HEK293 (cell line): ENCODE results near the gene NAA80.
A peak's percentile ranks its signal among the peaks of the same experiment; 100 is the strongest.

Experiments used
- CTCF ChIP-seq: fragments of 450-650 bp; formaldehyde crosslinking; IDR thresholded peaks from 2 replicates; pipeline ENCODE4 v1.5.1; 2016; ENCODE audit warnings: missing biosample characterization, missing genetic modification characterization
- PATZ1 ChIP-seq: fragments of 450-650 bp; formaldehyde crosslinking; IDR thresholded peaks from 2 replicates; pipeline ENCODE4 v1.5.1; 2016; ENCODE audit warnings: missing biosample characterization, missing genetic modification characterization
- PRDM1 ChIP-seq: fragments of 450-650 bp; formaldehyde crosslinking; IDR thresholded peaks from 2 replicates; pipeline ENCODE4; 2016; ENCODE audit warnings: missing biosample characterization, missing genetic modification characterization
- SP3 ChIP-seq: fragments of 450-650 bp; formaldehyde crosslinking; IDR thresholded peaks from 2 replicates; pipeline ENCODE4 v1.5.1; 2016; ENCODE audit warnings: missing biosample characterization, missing genetic modification characterization
- ZBTB20 ChIP-seq: fragments of 450-650 bp; formaldehyde crosslinking; IDR thresholded peaks from 2 replicates; pipeline ENCODE4 v1.5.1; 2016; ENCODE audit warnings: missing biosample characterization, missing genetic modification characterization
- ZBTB26 ChIP-seq: fragments of 450-650 bp; formaldehyde crosslinking; optimal IDR thresholded peaks from 2 replicates; pipeline ENCODE3; 2016; ENCODE audit warnings: missing biosample characterization, mild to moderate bottlenecking, missing genetic modification characterization
- ZFP69B ChIP-seq: fragments of 450-650 bp; formaldehyde crosslinking; IDR thresholded peaks from 2 replicates; pipeline ENCODE4 v1.5.1; 2016; ENCODE audit warnings: missing biosample characterization, missing genetic modification characterization
- ZNF184 ChIP-seq: fragments of 450-650 bp; IDR thresholded peaks from 2 replicates; pipeline ENCODE4 v1.5.1; 2018; ENCODE audit warnings: missing biosample characterization, mild to moderate bottlenecking, missing genetic modification characterization
- ZNF19 ChIP-seq: fragments of 450-650 bp; formaldehyde crosslinking; IDR thresholded peaks from 2 replicates; pipeline ENCODE4; 2016; ENCODE audit warnings: missing biosample characterization, missing genetic modification characterization, low read depth
- ZNF248 ChIP-seq: fragments of 450-650 bp; formaldehyde crosslinking; IDR thresholded peaks from 2 replicates; pipeline ENCODE4 v1.5.1; 2017; ENCODE audit warnings: missing biosample characterization, missing genetic modification characterization
- ZNF292 ChIP-seq: fragments of 450-650 bp; formaldehyde crosslinking; IDR thresholded peaks from 2 replicates; pipeline ENCODE4 v1.5.1; 2016; ENCODE audit warnings: low read depth, missing biosample characterization, missing genetic modification characterization, borderline replicate concordance
- ZNF324 ChIP-seq: fragments of 450-650 bp; formaldehyde crosslinking; IDR thresholded peaks from 2 replicates; pipeline ENCODE4 v1.5.1; 2016; ENCODE audit warnings: missing biosample characterization, missing genetic modification characterization
- ZNF335 ChIP-seq: fragments of 450-650 bp; formaldehyde crosslinking; conservative IDR thresholded peaks from 2 replicates; pipeline ENCODE4 v1.5.1; 2016; ENCODE audit warnings: missing biosample characterization, missing genetic modification characterization
- ZNF561 ChIP-seq: fragments of 450-650 bp; IDR thresholded peaks from 2 replicates; pipeline ENCODE4 v1.5.1; 2018; ENCODE audit warnings: missing biosample characterization, missing genetic modification characterization, borderline replicate concordance
- ZNF610 ChIP-seq: fragments of 450-650 bp; formaldehyde crosslinking; IDR thresholded peaks from 2 replicates; pipeline ENCODE4 v1.5.1; 2016; ENCODE audit warnings: missing biosample characterization, missing genetic modification characterization, borderline replicate concordance
- ZNF692 ChIP-seq: fragments of 450-650 bp; formaldehyde crosslinking; IDR thresholded peaks from 2 replicates; pipeline ENCODE4 v1.5.1; 2016; ENCODE audit warnings: missing biosample characterization, missing genetic modification characterization
- ZNF76 ChIP-seq: fragments of 450-650 bp; formaldehyde crosslinking; IDR thresholded peaks from 2 replicates; pipeline ENCODE4; 2016; ENCODE audit warnings: low read depth, missing biosample characterization, missing genetic modification characterization, borderline replicate concordance
- ZNF843 ChIP-seq: fragments of 450-650 bp; formaldehyde crosslinking; IDR thresholded peaks from 2 replicates; pipeline ENCODE4 v1.5.1; 2016; ENCODE audit warnings: missing biosample characterization, missing genetic modification characterization
- ZXDB ChIP-seq: fragments of 450-650 bp; formaldehyde crosslinking; IDR thresholded peaks from 2 replicates; pipeline ENCODE4 v1.5.1; 2016; ENCODE audit warnings: missing biosample characterization, missing genetic modification characterization
- TF ChIP-seq, protein P1 (sequence below): fragments of 450-650 bp; formaldehyde crosslinking; IDR thresholded peaks from 2 replicates; pipeline ENCODE4 v1.5.1; 2016; ENCODE audit warnings: missing biosample characterization, missing genetic modification characterization
- TF ChIP-seq, protein P2 (sequence below): fragments of 450-650 bp; formaldehyde crosslinking; IDR thresholded peaks from 2 replicates; pipeline ENCODE4 v1.5.1; 2016; ENCODE audit warnings: missing biosample characterization, missing genetic modification characterization
- TF ChIP-seq, protein P3 (sequence below): fragments of 450-650 bp; formaldehyde crosslinking; IDR thresholded peaks from 2 replicates; pipeline ENCODE4 v1.5.1; 2016; ENCODE audit warnings: missing biosample characterization, missing genetic modification characterization

NAA80 gene

GRCh38 chr3:50321336-50322114, 22.3 kb upstream of the NAA80 start (continued):
- TF ChIP-seq PRDM1 (no peak), ZNF692 (tag by site-specific recombination) (peak; percentile 100), ZNF335 (peak; percentile 28), ZNF561 (tag by site-specific recombination) (0 out of 2 replicates have a peak, but pooled peaks have one; percentile 24), ZBTB20 (tag by site-specific recombination) (peak; percentile 34; the same call in 1 of the 2 replicates), ZFP69B (tag by site-specific recombination) (peak; percentile 100), ZBTB26 (peak; percentile 40), ZNF843 (0 out of 2 replicates have a peak, but pooled peaks have one; percentile 28), ZNF610 (tag by site-specific recombination) (no peak), SP3 (tag by site-specific recombination) (peak; percentile 86), ZXDB (tag by site-specific recombination) (peak; percentile 50; the same call in 1 of the 2 replicates), ZNF292 (tag by site-specific recombination) (no peak), PATZ1 (peak; percentile 37; the same call in 1 of the 2 replicates), ZNF324 (tag by site-specific recombination) (peak; percentile 76; the same call in 1 of the 2 replicates), ZNF19 (tag by site-specific recombination) (no peak), ZNF248 (no peak), ZNF76 (tag by site-specific recombination) (peak; percentile 83; the same call in 1 of the 2 replicates), CTCF (tag by site-specific recombination) (peak; percentile 65), ZNF184 (0 out of 2 replicates have a peak, but pooled peaks have one; percentile 12)
- TF ChIP-seq, protein P1, sequence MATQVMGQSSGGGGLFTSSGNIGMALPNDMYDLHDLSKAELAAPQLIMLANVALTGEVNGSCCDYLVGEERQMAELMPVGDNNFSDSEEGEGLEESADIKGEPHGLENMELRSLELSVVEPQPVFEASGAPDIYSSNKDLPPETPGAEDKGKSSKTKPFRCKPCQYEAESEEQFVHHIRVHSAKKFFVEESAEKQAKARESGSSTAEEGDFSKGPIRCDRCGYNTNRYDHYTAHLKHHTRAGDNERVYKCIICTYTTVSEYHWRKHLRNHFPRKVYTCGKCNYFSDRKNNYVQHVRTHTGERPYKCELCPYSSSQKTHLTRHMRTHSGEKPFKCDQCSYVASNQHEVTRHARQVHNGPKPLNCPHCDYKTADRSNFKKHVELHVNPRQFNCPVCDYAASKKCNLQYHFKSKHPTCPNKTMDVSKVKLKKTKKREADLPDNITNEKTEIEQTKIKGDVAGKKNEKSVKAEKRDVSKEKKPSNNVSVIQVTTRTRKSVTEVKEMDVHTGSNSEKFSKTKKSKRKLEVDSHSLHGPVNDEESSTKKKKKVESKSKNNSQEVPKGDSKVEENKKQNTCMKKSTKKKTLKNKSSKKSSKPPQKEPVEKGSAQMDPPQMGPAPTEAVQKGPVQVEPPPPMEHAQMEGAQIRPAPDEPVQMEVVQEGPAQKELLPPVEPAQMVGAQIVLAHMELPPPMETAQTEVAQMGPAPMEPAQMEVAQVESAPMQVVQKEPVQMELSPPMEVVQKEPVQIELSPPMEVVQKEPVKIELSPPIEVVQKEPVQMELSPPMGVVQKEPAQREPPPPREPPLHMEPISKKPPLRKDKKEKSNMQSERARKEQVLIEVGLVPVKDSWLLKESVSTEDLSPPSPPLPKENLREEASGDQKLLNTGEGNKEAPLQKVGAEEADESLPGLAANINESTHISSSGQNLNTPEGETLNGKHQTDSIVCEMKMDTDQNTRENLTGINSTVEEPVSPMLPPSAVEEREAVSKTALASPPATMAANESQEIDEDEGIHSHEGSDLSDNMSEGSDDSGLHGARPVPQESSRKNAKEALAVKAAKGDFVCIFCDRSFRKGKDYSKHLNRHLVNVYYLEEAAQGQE (tag by site-specific recombination): no peak
- TF ChIP-seq, protein P2, sequence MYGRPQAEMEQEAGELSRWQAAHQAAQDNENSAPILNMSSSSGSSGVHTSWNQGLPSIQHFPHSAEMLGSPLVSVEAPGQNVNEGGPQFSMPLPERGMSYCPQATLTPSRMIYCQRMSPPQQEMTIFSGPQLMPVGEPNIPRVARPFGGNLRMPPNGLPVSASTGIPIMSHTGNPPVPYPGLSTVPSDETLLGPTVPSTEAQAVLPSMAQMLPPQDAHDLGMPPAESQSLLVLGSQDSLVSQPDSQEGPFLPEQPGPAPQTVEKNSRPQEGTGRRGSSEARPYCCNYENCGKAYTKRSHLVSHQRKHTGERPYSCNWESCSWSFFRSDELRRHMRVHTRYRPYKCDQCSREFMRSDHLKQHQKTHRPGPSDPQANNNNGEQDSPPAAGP: 0 out of 2 replicates have a peak, but pooled peaks have one; percentile 68
- TF ChIP-seq, protein P3, sequence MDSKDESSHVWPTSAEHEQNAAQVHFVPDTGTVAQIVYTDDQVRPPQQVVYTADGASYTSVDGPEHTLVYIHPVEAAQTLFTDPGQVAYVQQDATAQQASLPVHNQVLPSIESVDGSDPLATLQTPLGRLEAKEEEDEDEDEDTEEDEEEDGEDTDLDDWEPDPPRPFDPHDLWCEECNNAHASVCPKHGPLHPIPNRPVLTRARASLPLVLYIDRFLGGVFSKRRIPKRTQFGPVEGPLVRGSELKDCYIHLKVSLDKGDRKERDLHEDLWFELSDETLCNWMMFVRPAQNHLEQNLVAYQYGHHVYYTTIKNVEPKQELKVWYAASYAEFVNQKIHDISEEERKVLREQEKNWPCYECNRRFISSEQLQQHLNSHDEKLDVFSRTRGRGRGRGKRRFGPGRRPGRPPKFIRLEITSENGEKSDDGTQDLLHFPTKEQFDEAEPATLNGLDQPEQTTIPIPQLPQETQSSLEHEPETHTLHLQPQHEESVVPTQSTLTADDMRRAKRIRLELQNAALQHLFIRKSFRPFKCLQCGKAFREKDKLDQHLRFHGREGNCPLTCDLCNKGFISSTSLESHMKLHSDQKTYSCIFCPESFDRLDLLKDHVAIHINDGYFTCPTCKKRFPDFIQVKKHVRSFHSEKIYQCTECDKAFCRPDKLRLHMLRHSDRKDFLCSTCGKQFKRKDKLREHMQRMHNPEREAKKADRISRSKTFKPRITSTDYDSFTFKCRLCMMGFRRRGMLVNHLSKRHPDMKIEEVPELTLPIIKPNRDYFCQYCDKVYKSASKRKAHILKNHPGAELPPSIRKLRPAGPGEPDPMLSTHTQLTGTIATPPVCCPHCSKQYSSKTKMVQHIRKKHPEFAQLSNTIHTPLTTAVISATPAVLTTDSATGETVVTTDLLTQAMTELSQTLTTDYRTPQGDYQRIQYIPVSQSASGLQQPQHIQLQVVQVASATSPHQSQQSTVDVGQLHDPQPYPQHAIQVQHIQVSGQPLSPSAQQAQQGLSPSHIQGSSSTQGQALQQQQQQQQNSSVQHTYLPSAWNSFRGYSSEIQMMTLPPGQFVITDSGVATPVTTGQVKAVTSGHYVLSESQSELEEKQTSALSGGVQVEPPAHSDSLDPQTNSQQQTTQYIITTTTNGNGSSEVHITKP (tag by site-specific recombination): peak; percentile 100
- TF ChIP-seq, all 188 proteins: peak for 34
